Measurements from ENCODE around the gene EFNA3. TPM values are rescaled to one million over a fixed set of nuclear protein-coding genes. Genes with fewer than 3 reads are reported as not detected.

The EFNA3 gene
- total RNA-seq, 1 donor, result 0.90 TPM

DNA sequence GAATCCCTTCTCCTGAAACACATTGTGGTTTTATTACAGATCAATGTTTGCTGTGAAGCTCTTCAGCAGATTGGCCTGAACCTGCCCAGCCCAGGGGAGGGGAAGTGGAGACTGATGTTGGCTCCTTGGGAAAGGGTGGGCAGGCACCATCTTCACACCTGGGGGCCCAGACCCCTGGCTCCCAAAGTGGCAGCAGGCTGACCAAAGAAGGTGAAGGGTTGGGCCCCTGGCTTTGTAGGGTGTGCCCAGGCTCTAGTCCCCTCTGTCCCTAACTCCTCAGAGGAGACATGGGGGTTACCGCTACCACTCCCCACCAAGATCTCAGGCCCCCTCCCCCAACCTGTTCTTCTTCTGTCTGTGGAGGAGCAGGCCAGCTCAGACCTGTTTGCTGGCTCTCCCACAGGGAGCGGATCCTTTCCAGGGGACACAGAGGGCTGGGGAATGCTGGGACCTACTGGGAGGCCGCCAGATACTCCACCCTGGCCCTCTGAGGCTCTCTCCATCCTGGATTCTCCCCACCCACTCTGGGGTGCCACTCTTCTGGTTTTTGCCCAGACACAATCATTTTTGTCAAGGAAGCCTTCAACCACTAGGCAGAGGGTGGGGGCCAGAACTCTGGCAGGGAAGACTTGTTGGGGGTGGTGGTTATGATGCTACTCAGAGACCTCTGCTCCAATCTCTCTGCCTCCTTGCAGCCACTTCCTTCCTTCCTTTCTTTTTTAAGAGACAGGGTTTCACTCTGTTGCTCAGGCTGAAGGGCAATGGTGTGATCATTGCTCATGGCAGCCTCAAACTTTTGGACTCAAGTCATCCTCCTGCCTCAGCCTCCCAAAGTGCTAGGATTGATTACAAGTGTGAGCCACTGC lies 5.0 kb upstream of the EFNA3 start:
- no peak overlapping the region for H3K4me3 ChIP-seq (ENCODE audit: low read depth, low read length)
- TF ChIP-seq, protein P1, sequence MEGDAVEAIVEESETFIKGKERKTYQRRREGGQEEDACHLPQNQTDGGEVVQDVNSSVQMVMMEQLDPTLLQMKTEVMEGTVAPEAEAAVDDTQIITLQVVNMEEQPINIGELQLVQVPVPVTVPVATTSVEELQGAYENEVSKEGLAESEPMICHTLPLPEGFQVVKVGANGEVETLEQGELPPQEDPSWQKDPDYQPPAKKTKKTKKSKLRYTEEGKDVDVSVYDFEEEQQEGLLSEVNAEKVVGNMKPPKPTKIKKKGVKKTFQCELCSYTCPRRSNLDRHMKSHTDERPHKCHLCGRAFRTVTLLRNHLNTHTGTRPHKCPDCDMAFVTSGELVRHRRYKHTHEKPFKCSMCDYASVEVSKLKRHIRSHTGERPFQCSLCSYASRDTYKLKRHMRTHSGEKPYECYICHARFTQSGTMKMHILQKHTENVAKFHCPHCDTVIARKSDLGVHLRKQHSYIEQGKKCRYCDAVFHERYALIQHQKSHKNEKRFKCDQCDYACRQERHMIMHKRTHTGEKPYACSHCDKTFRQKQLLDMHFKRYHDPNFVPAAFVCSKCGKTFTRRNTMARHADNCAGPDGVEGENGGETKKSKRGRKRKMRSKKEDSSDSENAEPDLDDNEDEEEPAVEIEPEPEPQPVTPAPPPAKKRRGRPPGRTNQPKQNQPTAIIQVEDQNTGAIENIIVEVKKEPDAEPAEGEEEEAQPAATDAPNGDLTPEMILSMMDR (IDR thresholded peaks at IDR 0.05; ENCODE audit: insufficient read depth, low read length), result no peak
- no peak for DNase-seq (ENCODE audit: low read depth)

DNA sequence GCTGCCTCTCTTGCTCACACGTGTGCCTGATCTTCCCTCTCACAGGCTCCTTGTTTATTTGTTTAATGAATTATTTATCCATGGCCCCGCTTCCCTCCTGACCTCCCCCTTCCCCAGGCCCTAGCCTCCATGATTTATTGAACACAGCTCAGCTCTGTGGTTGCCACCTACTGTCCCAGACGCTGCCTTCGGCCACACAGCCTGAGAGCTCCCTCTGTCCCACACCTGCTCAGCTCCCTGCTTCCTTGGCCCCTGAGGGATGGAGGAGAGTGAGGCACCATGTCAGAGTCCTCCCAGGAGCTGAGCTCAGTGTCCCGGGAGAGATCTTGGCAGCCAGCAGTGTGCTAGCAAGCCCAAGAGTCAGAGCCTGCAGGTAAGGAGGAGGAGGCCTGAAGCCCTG lies 3.1 kb upstream of the EFNA3 start:
- TF ChIP-seq, protein P1 (IDR thresholded peaks at IDR 0.05; ENCODE audit: insufficient read depth, low read length), result no peak
- DNase-seq (ENCODE audit: low read depth), result no peak

DNA sequence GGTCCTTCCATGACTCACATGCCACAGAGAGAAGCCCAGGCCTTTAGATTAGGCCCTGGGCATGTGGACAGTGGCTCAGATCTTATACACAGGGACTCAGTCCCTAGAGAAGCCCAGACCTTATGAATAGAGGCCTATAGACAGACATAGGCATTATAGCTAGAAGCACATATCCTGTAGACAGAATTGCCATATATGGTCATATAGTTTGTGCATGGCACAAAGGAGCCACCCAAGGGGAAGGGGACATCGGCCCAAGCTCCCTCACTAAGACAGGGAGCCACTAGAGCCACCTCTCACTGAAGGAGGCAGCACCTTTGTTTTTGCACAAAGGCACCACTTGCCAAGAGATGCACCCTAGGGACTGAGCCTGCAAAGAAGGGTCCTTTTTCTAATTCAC lies 2.3 kb upstream of the EFNA3 start:
- no peak overlapping the region for H3K4me3 ChIP-seq (ENCODE audit: low read depth, low read length)
- DNase-seq (ENCODE audit: low read depth), result no peak
- TF ChIP-seq, protein P1 (IDR thresholded peaks at IDR 0.05; ENCODE audit: insufficient read depth, low read length), result no peak

More for the DNA sequence above, 3.1 kb upstream of the EFNA3 start:
- H3K4me3 ChIP-seq (ENCODE audit: low read depth, low read length), result no peak overlapping the region

DNA sequence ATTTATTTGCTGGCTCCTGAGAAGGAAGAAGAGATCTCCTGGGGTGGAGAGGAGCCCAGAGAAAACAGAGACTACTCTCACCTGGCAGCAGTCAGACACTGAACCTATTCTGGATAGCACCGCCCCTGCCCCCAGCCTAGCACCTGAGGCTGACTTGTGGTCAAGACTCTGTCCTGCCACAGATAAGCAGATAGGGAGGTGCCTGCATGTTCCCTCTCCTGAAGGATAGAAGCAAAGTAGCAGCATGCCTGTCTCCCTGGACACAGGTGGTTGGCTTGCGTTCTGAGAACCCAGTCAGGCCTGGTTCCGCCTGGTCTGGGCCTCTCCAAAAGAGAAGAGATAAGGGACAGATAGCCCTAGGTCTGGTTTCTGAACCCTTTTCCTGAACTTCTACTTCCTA lies 1.3 kb upstream of the EFNA3 start:
- DNase-seq (ENCODE audit: low read depth), result no peak
- no peak overlapping the region for H3K4me3 ChIP-seq (ENCODE audit: low read depth, low read length)
- TF ChIP-seq, protein P1 (IDR thresholded peaks at IDR 0.05; ENCODE audit: insufficient read depth, low read length), result no peak

DNA sequence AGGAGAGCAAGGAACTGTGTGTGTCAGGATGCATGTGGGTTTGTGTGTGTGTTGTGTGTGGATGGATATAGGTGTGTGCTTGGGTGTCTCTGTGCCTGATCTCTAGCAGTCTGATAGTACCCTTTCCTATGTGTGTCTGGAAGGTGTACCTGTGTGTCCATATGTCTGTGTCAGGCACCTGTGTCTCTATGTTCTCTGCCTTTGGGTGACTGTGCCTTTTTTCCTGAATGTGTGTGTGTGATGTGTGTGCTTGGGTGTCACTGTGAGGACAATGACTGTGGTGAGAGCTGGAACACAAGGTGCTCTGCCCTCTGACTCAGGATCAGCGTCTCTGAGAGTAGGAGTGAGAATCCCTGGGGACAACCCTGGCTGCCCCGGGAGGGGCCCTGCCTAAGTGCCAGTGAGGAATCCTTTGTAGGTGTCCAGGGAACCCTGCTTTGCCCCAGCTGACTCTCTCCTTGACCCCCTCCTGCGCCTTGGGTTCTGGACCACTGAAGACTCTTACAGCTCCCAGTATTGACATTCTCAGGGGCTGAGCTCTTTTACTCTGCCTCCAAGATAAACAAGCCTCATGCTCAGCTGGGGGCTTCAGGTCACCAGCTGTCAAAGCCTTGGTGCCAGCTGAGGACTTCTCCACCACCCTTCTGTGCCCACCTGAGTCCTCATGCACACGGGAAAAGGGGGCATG lies 735 bp upstream of the EFNA3 start:
- TF ChIP-seq, protein P1 (IDR thresholded peaks at IDR 0.05; ENCODE audit: insufficient read depth, low read length), result no peak
- DNase-seq (ENCODE audit: low read depth), result no peak
- no peak overlapping the region for H3K4me3 ChIP-seq (ENCODE audit: low read depth, low read length)

DNA sequence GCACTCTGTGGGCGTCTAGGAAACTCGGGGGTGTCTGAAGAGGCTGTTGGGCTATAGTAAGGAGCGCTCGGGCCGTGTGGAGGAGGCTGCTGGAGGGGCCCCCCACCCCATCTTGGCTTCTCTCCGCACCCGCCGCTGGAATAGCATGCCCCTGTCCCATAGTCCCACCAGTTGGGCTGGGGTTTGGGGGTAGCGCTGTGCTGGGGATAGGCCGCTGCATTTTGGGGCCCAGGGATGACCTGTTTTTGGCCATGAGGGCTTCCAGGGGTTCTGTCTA lies 511 bp downstream of the EFNA3 start:
- TF ChIP-seq, protein P1 (IDR thresholded peaks at IDR 0.05; ENCODE audit: insufficient read depth, low read length), result no peak
- peak overlapping the region; percentile 48 for H3K4me3 ChIP-seq (ENCODE audit: low read depth, low read length)
- DNase-seq (ENCODE audit: low read depth), result no peak
